ENCODE measurements around the gene NFATC4. TPM values are rescaled to one million over a fixed set of nuclear protein-coding genes. Genes with fewer than 3 reads are reported as not detected.
A peak's percentile ranks its signal among the peaks of the same experiment; 100 is the strongest.

NFATC4 gene
- total and polyA plus RNA-seq, 8 donors = 3.3 to 97.9 (median 12.7) TPM

DNA sequence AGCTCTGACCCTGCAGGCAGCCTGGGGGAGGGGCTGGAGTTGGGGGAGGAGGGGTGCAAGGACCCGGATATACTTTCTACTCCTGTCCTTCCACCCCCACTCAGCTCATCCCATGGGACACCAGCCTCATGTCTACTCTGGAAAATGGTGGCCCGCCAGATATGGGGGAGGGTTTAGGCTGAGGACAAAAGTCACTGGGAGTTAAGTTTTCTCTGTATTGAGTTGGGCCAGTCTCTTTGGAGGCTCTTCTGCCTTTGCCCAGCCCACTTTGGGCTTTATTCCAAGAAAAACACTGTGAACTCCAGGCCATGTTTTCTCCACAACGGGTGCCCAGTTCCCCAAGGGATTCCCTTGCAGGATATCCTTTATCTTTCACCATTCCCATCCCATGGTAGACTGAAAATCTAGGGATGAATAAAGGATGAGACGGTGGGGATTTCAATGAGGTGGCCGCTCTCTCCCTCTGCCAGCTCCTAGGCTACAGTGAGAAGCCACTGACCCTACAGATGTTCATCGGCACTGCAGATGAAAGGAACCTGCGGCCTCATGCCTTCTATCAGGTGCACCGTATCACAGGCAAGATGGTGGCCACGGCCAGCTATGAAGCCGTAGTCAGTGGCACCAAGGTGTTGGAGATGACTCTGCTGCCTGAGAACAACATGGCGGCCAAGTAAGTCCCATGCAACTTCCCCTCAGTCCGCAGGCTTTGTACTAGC is 4.9 kb downstream of the NFATC4 start:
- H3K9me3 ChIP-seq = no peaks in the 10 kb centered on the region
- intact Hi-C loops (cut with DNase I) = loop anchor here in 1 of 3 donors (5.0 kb wide), 1 partner anchor 59 kb away; no protein-coding TSS in a partner anchor
- ATAC-seq = no peak
- H3K4me3 ChIP-seq = no peak overlapping the region
- 82% methylated on average over 12 of the region's 12 CpGs for WGBS, 2 donors
- H3K4me1 ChIP-seq = no peaks in the 10 kb centered on the region
- DNase-seq = no peak
- no peaks in the 10 kb centered on the region for H3K36me3 ChIP-seq
- TF ChIP-seq, protein P1, sequence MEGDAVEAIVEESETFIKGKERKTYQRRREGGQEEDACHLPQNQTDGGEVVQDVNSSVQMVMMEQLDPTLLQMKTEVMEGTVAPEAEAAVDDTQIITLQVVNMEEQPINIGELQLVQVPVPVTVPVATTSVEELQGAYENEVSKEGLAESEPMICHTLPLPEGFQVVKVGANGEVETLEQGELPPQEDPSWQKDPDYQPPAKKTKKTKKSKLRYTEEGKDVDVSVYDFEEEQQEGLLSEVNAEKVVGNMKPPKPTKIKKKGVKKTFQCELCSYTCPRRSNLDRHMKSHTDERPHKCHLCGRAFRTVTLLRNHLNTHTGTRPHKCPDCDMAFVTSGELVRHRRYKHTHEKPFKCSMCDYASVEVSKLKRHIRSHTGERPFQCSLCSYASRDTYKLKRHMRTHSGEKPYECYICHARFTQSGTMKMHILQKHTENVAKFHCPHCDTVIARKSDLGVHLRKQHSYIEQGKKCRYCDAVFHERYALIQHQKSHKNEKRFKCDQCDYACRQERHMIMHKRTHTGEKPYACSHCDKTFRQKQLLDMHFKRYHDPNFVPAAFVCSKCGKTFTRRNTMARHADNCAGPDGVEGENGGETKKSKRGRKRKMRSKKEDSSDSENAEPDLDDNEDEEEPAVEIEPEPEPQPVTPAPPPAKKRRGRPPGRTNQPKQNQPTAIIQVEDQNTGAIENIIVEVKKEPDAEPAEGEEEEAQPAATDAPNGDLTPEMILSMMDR (IDR thresholded peaks at IDR 0.05) = no peak
- H3K27me3 ChIP-seq = no peaks in the 10 kb centered on the region
- no peak for FAIRE-seq
- no peak overlapping the region for H3K27ac ChIP-seq

DNA sequence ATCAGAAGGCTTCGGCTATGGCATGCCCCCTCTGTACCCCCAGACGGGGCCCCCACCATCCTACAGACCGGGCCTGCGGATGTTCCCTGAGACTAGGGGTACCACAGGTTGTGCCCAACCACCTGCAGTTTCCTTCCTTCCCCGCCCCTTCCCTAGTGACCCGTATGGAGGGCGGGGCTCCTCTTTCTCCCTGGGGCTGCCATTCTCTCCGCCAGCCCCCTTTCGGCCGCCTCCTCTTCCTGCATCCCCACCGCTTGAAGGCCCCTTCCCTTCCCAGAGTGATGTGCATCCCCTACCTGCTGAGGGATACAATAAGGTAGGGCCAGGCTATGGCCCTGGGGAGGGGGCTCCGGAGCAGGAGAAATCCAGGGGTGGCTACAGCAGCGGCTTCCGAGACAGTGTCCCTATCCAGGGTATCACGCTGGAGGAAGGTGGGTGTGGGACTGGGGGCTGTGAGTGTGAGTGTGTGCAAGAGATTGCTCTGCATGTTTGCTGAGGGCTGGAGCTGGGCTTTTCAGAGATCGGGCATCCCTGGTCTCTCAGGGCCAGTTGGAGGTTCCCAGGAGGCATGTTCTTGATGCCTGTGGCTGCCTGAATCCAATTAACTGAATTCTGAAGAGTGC is 8.6 kb downstream of the NFATC4 start:
- Histone ChIP-seq H3K36me3 (no peaks in the 10 kb centered on the region), H3K4me1 (no peaks in the 10 kb centered on the region), H3K27ac (no peak overlapping the region), H3K4me3 (no peak overlapping the region), H3K27me3 (no peaks in the 10 kb centered on the region), H3K9me3 (no peaks in the 10 kb centered on the region)
- ATAC-seq (no peak), DNase-seq (no peak), FAIRE-seq (no peak)
- TF ChIP-seq, protein P1 (IDR thresholded peaks at IDR 0.05) = no peak
- 78 to 81% methylated on average over 16 of the region's 16 CpGs for WGBS, 2 donors
- intact Hi-C loops (cut with DNase I) = no loop called here

DNA sequence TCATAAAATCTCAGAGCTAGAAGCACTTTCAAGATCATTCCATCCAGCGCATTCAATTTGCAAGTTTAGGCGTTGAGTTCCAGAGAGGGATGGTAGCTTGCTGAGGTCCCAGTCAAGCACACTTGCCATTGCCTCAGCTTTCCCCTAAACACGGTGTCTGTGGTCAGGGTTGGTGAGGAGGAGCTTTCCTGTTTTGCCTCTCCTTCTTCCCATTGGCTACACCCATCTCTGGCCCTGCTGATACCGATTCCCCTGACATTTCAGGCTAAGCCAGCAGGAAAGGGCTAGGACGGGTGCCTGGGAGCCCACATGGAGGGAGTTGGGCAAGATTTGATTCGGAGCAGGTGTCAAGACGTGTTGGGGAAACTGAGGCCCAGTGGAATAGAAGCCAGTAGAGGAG is 9.1 kb downstream of the NFATC4 start:
- no peaks in the 10 kb centered on the region for H3K9me3 ChIP-seq

DNA sequence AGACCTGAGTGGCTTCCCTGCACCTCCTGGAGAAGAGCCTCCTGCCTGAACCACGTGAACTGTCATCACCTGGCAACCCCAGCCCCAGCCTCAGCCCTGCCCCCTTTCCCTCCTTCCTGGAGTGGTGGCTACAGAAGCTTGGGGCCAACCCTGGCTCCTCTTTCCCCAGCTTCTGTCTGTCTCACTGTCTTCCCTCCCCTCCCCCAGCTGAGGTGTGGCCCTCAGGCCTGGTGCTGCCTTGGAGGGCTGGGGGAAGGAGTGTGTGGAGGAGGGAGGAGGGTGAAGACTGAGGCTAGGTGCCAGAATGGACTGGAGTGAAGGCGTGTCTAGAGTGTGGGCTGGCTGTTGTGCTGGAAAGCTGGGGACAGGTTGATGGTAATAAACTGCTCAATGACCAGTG is 9.7 kb downstream of the NFATC4 start:
- no peak overlapping the region for H3K4me3 ChIP-seq
- TF ChIP-seq, protein P1 (IDR thresholded peaks at IDR 0.05) = no peak
- no peaks in the 10 kb centered on the region for H3K27me3 ChIP-seq
- no peaks in the 10 kb centered on the region for H3K4me1 ChIP-seq
- DNase-seq = no peak
- H3K9me3 ChIP-seq = no peaks in the 10 kb centered on the region
- peak in 3 of 4 donors; percentile 21 to 48 (median 39) for ATAC-seq
- no peaks in the 10 kb centered on the region for H3K36me3 ChIP-seq
- intact Hi-C loops (cut with DNase I) = no loop called here
- WGBS, 2 donors = 74 to 75% methylated on average over 2 of the region's 2 CpGs
- no peak overlapping the region for H3K27ac ChIP-seq
- no peak for FAIRE-seq

More for the DNA sequence above, 9.1 kb downstream of the NFATC4 start:
- no peaks in the 10 kb centered on the region for H3K4me1 ChIP-seq
- intact Hi-C loops (cut with DNase I) = no loop called here
- ATAC-seq = no peak
- TF ChIP-seq, protein P1 (IDR thresholded peaks at IDR 0.05) = no peak
- no peaks in the 10 kb centered on the region for H3K36me3 ChIP-seq
- no peak for FAIRE-seq
- no peak overlapping the region for H3K4me3 ChIP-seq
- WGBS, 2 donors = 78 to 82% methylated on average over 7 of the region's 7 CpGs
- no peak for DNase-seq
- H3K27ac ChIP-seq = no peak overlapping the region
- H3K27me3 ChIP-seq = no peaks in the 10 kb centered on the region

DNA sequence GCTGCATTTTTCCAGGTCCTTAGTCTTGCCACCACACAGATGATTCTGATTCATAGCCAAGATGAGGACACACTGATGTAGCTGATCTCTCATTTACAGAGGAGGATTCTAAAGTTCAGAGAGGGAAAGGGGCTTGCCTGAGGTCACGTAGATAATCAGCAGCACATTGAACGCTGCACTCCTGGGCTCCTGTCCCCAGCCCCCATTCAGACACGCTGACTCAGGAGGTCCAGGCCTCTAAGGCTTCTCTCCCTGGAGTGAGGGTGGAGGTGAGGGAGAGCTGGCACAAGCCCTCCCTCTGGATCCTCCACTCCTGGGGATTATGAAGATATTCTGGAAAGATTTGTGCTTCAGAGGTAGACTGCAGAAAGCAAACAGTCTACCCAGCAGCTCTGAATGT is 10.3 kb downstream of the NFATC4 start:
- H3K4me1 ChIP-seq = no peaks in the 10 kb centered on the region
- ATAC-seq (no peak), FAIRE-seq (no peak), DNase-seq (no peak)
- intact Hi-C loops (cut with DNase I) = no loop called here
- WGBS, 2 donors = 81 to 88% methylated on average over 3 of the region's 3 CpGs
- H3K4me3 ChIP-seq = no peak overlapping the region
- H3K9me3 ChIP-seq = no peaks in the 10 kb centered on the region
- no peaks in the 10 kb centered on the region for H3K36me3 ChIP-seq
- H3K27ac ChIP-seq = no peak overlapping the region
- H3K27me3 ChIP-seq = no peaks in the 10 kb centered on the region
- TF ChIP-seq, protein P1 (IDR thresholded peaks at IDR 0.05) = no peak

Data from pancreas (tissue), 10 donors.